HG03108 (cell line): ENCODE results near the gene LPAR2.
A peak's percentile ranks its signal among the peaks of the same experiment; 100 is the strongest.
"Not testable (repeated sequence)": the region's sequence is repeated elsewhere in the genome, so short reads cannot be mapped to it uniquely, and the experiment has no call there.

Source experiments
- ATAC-seq: cut with Tn5 transposase; IDR thresholded peaks from one replicate; pipeline ENCODE4 v1.9.1; 2021; ENCODE audit warnings: moderate library complexity; ENCODE audit not compliant: unreplicated experiment

Gene LPAR2

GRCh38 chr19:19633711-19634515 lies 5.9 kb upstream of the LPAR2 start:
- ATAC-seq, result no peak

- ATAC-seq, result no peak
Observed at GRCh38 chr19:19632661-19633060, 4.6 kb upstream of the LPAR2 start.

GRCh38 chr19:19631346-19631745 lies 3.3 kb upstream of the LPAR2 start:
- ATAC-seq, result no peak

- no peak for ATAC-seq
Observed at GRCh38 chr19:19630426-19630825, 2.4 kb upstream of the LPAR2 start.

DNA sequence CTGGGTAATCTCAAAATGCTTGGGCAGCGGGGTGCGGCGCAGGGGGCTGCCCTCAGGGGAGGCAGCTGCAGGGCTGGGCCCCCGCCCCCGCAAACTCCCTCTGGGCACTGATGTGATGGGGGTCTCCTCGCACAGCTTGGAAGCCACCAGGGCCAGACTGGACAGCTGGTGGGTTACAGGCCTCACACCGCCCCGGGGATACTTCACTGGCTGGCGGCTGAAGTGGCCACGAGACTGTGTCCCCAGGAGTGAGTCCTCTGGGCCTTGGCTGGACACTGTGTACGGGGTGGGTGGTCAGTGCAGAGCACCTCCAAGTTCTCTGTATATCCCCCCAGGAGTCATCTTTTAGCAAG lies 2.0 kb upstream of the LPAR2 start:
- no peak for ATAC-seq

DNA sequence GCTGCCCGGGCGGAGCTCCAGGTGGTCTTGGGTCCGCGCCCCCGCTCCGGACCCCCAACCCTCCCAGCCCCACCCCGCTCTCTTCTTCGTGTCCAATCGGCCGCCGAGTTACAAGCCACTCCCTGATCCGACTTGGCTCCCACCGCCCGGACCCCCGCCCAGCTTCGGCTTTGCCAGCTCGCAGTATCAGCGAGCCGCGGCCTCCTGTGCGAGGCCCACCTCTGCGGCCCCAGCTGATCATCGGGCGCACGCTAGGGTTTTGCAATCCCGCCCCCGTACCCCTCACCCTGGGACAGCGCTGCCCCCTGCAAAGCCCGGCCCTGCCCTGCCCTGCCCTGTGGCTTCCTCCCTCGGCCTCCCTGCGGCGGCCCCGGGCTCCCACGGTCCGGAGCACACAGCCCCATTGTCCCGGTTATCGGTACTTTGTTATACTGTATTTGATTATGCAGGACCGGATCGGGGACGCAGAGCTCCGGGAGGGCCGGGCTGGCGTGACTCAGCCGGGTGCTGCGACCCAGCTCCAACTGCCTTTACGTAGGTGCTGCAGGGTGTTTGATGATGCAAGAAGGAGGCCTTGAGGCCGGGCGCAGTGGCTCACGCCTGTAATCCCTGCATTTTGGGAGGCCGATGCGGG lies 598 bp upstream of the LPAR2 start:
- peak; percentile 12 for ATAC-seq

GRCh38 chr19:19626516-19627472 lies 1.2 kb downstream of the LPAR2 start:
- no peak for ATAC-seq

- ATAC-seq, result no peak
Observed at GRCh38 chr19:19624032-19624570, 3.9 kb downstream of the LPAR2 start.

- no peak for ATAC-seq
Observed at GRCh38 chr19:19623383-19623782, 4.6 kb downstream of the LPAR2 start.

- no peak for ATAC-seq
Observed at GRCh38 chr19:19619849-19620210, 8.2 kb downstream of the LPAR2 start.

- ATAC-seq, result no peak
Observed at GRCh38 chr19:19619181-19619848, 8.7 kb downstream of the LPAR2 start.

DNA sequence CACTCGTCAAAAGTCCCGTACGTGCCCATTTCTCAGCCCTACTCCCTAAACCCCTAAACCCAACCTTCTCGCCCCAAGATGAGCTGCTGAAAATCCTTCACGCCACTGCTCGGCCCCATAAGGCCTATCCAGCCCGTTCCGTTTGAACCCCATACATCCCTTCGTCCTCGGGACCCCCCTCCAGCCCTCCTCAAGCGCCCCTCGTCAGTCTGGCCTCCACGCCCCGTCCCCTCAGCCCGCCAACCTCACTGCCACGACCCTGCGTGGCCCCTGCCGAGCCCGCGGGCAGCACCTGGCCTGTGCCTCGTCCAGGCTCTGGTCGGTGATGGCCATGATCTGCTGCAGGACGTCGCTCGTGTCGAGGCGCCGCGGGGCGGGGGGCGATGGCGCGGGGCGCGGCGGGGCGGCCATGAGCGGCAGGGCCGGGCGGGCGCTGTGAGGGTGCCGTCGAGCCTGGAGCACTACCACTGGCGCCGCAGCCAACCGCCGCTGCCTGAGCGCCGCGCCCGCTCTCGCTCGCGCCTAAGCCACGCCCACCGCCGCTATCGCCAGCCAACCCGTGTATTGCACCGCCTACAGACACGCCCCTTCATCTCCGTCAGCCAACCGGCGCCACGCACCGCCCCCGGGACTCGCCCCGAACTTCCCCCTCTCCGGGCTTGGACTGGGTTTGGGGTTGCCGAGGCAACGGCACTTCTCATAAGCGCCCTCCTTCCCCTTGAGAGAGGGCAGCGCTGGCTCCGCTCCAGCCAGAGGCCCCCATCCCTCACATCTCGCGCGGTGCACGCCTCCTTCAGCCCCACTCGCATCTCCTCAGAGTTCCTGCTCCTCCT lies 9.6 kb downstream of the LPAR2 start, which contains the start of gene PBX4:
TSS of gene PBX4 (minus strand) at position 469 of the 833 bp plus-strand sequence. CDS start at position 411, 58 bp downstream.
- peak; percentile 94 for ATAC-seq

- ATAC-seq, result no peak
Observed at GRCh38 chr19:19615086-19615485, 12.9 kb downstream of the LPAR2 start.

GRCh38 chr19:19613506-19613905 lies 14.5 kb downstream of the LPAR2 start:
- ATAC-seq, result no peak

- no peak for ATAC-seq
Observed at GRCh38 chr19:19610376-19611202, 17.4 kb downstream of the LPAR2 start.

DNA sequence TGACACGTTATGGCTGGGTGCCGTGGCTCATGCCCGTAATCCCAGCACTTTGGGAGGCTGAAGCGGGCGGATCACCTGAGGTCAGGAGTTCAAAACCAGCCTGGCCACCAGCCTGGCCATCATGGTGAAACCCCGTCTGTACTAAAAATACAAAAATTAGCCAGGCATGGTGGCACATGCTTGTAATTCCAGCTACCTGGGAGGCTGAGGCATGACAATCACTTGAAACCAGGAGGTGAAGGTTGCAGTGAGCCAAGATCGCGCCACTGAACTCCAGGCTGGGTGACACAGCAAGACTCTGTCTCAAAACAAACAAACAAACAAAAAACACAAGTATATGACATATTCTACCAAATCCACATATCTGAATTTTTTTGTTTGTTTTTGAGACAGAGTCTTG lies 21.3 kb downstream of the LPAR2 start:
- ATAC-seq, result not testable (repeated sequence)

GRCh38 chr19:19606021-19606420 lies 22.0 kb downstream of the LPAR2 start:
- no peak for ATAC-seq

DNA sequence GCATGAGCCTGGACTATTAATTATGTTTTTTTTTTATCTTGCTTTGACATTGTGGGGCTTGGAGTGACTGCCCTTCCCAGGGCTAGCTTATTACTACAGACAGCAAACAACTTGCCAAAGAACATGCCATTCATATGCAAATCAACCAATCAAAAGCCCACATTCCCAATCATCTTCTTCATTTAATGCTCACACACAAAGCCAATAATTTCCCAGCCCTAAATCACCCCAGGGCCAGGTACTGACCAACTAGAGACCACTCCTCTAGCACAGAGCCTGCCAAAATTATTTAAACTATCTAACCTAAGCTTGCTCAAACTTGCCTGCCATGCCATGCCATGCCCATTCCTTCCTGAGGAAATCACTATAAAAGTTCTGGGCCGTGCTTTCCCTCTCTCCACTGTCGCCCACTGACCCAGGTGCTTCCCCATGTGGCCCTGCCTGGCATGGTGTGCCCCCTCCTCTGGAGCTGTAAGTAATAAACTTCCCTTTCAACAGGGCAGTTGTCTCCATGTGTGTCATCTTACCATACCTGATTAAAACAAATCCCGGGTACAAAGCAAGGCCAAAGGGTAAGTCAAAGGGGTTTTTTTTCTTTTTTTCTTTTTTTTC lies 25.2 kb downstream of the LPAR2 start:
- no peak for ATAC-seq
